Neural cell (in vitro differentiated cells): ENCODE measurements around the gene ALK. TPM values are rescaled to one million over a fixed set of nuclear protein-coding genes. Genes with fewer than 3 reads are reported as not detected.

Experiments
- H2AFZ ChIP-seq: fragments of 200-600, 300-800 bp; sonication (generic), shearing (Covaris generic); 2 replicates; pipeline ENCODE4 v1.6.0; 2014; ENCODE audit warnings: low read depth, mild to moderate bottlenecking, antibody characterized with exemption, low read length, moderate library complexity
- H3F3A ChIP-seq: fragments of 200-600 bp; shearing (Covaris generic); 2 replicates; pipeline ENCODE4 v1.6.1; 2016; ENCODE audit warnings: mild to moderate bottlenecking, moderate library complexity, mixed read lengths, antibody characterized with exemption, low read length; ENCODE audit not compliant: insufficient read depth, poor library complexity, severe bottlenecking
- H3K27ac ChIP-seq: fragments of 200-600, 300-800 bp; sonication (generic), shearing (Covaris generic); 2 replicates; pipeline ENCODE4 v1.5.1; 2014; ENCODE audit warnings: mild to moderate bottlenecking, low read length, moderate library complexity
- H3K27me3 ChIP-seq: fragments of 300-800, 200-600 bp; sonication (generic), shearing (Covaris generic); 2 replicates; pipeline ENCODE4 v1.6.0; 2014; ENCODE audit warnings: mild to moderate bottlenecking, low read depth, low read length, moderate library complexity; ENCODE audit not compliant: insufficient read depth
- H3K36me3 ChIP-seq: fragments of 300-800, 200-600 bp; sonication (generic), shearing (Covaris generic); 2 replicates; pipeline ENCODE4 v1.5.1; 2014; ENCODE audit warnings: mild to moderate bottlenecking, antibody characterized with exemption, low read length, moderate library complexity; ENCODE audit not compliant: insufficient read depth
- H3K4me2 ChIP-seq: fragments of 300-800, 200-600 bp; sonication (generic), shearing (Covaris generic); 2 replicates; pipeline ENCODE4 v1.6.0; 2014; ENCODE audit warnings: mild to moderate bottlenecking, low read length
- H3K4me3 ChIP-seq: fragments of 300-800, 200-600 bp; sonication (generic), shearing (Covaris generic); 2 replicates; pipeline ENCODE4 v1.5.1; 2014; ENCODE audit warnings: mild to moderate bottlenecking, low read length, moderate library complexity
- H3K79me2 ChIP-seq: fragments of 200-600 bp; shearing (Covaris generic); replicated peaks from 2 replicates; pipeline ENCODE4 v1.6.0; 2014; ENCODE audit warnings: mild to moderate bottlenecking, low read length, moderate library complexity; ENCODE audit not compliant: insufficient read depth
- H3K9ac ChIP-seq: fragments of 300-800, 200-600 bp; sonication (generic), shearing (Covaris generic); 2 replicates; pipeline ENCODE4 v1.6.1; 2016; ENCODE audit warnings: mild to moderate bottlenecking, low read length, mixed read lengths
- H3K9me2 ChIP-seq: fragments of 200-600 bp; shearing (Covaris generic); 2 replicates; pipeline ENCODE4 v1.6.1; 2016; ENCODE audit warnings: mild to moderate bottlenecking, low read length, mixed read lengths; ENCODE audit not compliant: insufficient read depth
- H3K9me3 ChIP-seq: fragments of 200-600, 300-800 bp; sonication (generic), shearing (Covaris generic); 2 replicates; pipeline ENCODE4 v1.6.1; 2016; ENCODE audit warnings: mild to moderate bottlenecking, mixed run types, low read length, moderate library complexity, mixed read lengths
- H4K20me1 ChIP-seq: fragments of 200-600 bp; shearing (Covaris generic); 2 replicates; pipeline ENCODE4 v1.6.1; 2016; ENCODE audit warnings: mild to moderate bottlenecking, mixed run types; ENCODE audit not compliant: insufficient read depth
- CTCF ChIP-seq: fragments of 450-650 bp; IDR thresholded peaks from 2 replicates; pipeline ENCODE4 v1.5.1; 2014; ENCODE audit warnings: antibody characterized with exemption, mild to moderate bottlenecking, moderate library complexity; ENCODE audit not compliant: poor library complexity, severe bottlenecking
- EP300 ChIP-seq: fragments of 450-650 bp; conservative IDR thresholded peaks from 2 replicates; pipeline ENCODE4 v1.6.1; 2014; ENCODE audit warnings: antibody characterized with exemption, mild to moderate bottlenecking, moderate library complexity; ENCODE audit not compliant: poor library complexity, severe bottlenecking
- EZH2 ChIP-seq: fragments of 200-600, 300-800 bp; shearing (Covaris generic), sonication (generic); IDR thresholded peaks from 2 replicates; pipeline ENCODE4 v1.6.1; 2014; ENCODE audit warnings: antibody characterized with exemption, low read length, borderline replicate concordance, mild to moderate bottlenecking; ENCODE audit not compliant: insufficient read depth, poor library complexity, severe bottlenecking
- MXI1 ChIP-seq: fragments of 450-650 bp; conservative IDR thresholded peaks from 2 replicates; pipeline ENCODE4 v1.6.1; 2014; ENCODE audit warnings: antibody characterized with exemption, mild to moderate bottlenecking; ENCODE audit not compliant: poor library complexity, severe bottlenecking
- POLR2AphosphoS5 ChIP-seq: IDR thresholded peaks from 2 replicates; pipeline ENCODE4 v1.6.1; 2012
- RAD21 ChIP-seq: fragments of 450-650 bp; conservative IDR thresholded peaks from 2 replicates; pipeline ENCODE4 v1.6.1; 2014; ENCODE audit warnings: antibody characterized with exemption, mild to moderate bottlenecking, moderate library complexity
- REST ChIP-seq: IDR thresholded peaks from 2 replicates; pipeline ENCODE4 v1.6.1; 2012; ENCODE audit warnings: borderline replicate concordance
- SMC3 ChIP-seq: fragments of 450-650 bp; conservative IDR thresholded peaks from 2 replicates; pipeline ENCODE4 v1.6.1; 2014; ENCODE audit warnings: antibody characterized with exemption, mild to moderate bottlenecking, moderate library complexity; ENCODE audit not compliant: poor library complexity
- TAF1 ChIP-seq: IDR thresholded peaks from 2 replicates; pipeline ENCODE4 v1.6.1; 2012; ENCODE audit warnings: low read depth
- polyA plus RNA-seq: library from polyadenylated mRNA; depleted of rRNA; stranded (reverse); fragments of >200 nt; gene quantifications from 2 replicates; pipeline ENCODE4 v1.2.3, GENCODE V29; 2014

ALK gene
- polyA plus RNA-seq, 1 donor from 2014 or later, result 7.1 TPM

DNA sequence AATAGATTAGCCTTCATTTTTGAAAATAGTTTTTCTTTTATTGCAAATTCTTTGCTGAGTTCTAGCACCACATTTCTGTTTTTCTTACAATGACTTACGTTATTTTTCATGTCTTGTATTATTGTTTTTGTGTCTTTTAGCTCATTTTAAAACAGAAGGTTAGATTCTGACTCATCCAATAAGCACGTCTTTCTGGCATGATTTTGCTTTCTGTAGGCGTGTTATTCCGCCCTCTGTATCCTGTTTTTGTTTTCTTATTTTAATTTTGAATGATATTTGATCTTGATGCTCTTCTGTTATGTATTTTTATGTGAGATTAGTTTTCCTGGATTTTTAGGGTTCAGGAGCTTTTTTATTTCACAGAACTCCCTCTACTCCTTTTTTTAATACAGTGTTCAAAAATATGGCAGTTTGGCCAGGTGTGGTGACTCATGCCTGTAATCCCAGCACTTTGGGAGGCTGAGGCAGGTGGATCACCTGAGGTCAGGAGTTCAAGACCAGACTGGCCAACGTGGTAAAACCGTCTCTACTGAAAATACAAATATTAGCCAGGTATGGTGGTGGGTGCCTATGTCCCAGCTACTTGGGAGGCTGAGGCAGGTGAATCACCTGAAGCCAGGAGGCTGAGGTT, 661.1 kb downstream of the ALK start:
- H4K20me1 ChIP-seq, result no peaks in the 10 kb centered on the region

GRCh38 chr2:29259221-29259620, 662.2 kb downstream of the ALK start:
- H3K9ac ChIP-seq, result no peak overlapping the region
- no peaks in the 10 kb centered on the region for H3K27me3 ChIP-seq
- H2AFZ ChIP-seq, result no peak overlapping the region
- H3K79me2 ChIP-seq, result no peaks in the 10 kb centered on the region
- H3K4me3 ChIP-seq, result no peak overlapping the region
- no peaks in the 10 kb centered on the region for H3K9me2 ChIP-seq
- no peak overlapping the region for H3K4me2 ChIP-seq
- no peaks in the 10 kb centered on the region for H4K20me1 ChIP-seq
- no peaks in the 10 kb centered on the region for H3K36me3 ChIP-seq
- H3K27ac ChIP-seq, result no peak overlapping the region
- no peaks in the 10 kb centered on the region for H3K9me3 ChIP-seq
- no peaks in the 10 kb centered on the region for H3F3A ChIP-seq
- TF ChIP-seq EZH2 (no peak), RAD21 (no peak), POLR2AphosphoS5 (no peak), MXI1 (no peak), TAF1 (no peak), EP300 (no peak), REST (no peak), SMC3 (no peak)

More for the DNA sequence above, 661.1 kb downstream of the ALK start:
- Histone ChIP-seq H3K9me3 (no peaks in the 10 kb centered on the region), H3K27ac (no peak overlapping the region), H3K36me3 (no peaks in the 10 kb centered on the region), H2AFZ (no peak overlapping the region), H3K79me2 (no peaks in the 10 kb centered on the region), H3K27me3 (no peaks in the 10 kb centered on the region), H3F3A (no peaks in the 10 kb centered on the region), H3K4me2 (no peak overlapping the region), H3K9me2 (no peaks in the 10 kb centered on the region), H3K9ac (no peak overlapping the region), H3K4me3 (no peak overlapping the region)
- TF ChIP-seq SMC3 (no peak), REST (no peak), POLR2AphosphoS5 (no peak), EZH2 (no peak), MXI1 (no peak), EP300 (no peak), RAD21 (no peak), CTCF (no peak), TAF1 (no peak)
